ENCODE results near the gene CERS6. TPM values are rescaled to one million over a fixed set of nuclear protein-coding genes. Genes with fewer than 3 reads are reported as not detected.

The CERS6 gene
- total RNA-seq, 1 experiment from 2014 or later, result 17.3 TPM

- no peaks in the 10 kb centered on the region for H3K27me3 Mint-ChIP-seq (ENCODE audit: low read depth)
- ATAC-seq, result no peak
- peaks cover 37% of the 10 kb centered on the region for H3K4me1 Mint-ChIP-seq
- no peaks in the 10 kb centered on the region for H3K36me3 Mint-ChIP-seq
- TF ChIP-seq ZNF423 (CRISPR knock-in tag; IDR thresholded peaks at IDR 0.05) (no peak), SOX15 (CRISPR knock-in tag; IDR thresholded peaks at IDR 0.05) (no peak), ZSCAN18 (CRISPR knock-in tag; IDR thresholded peaks at IDR 0.05) (no peak), ZMAT4 (CRISPR knock-in tag; IDR thresholded peaks at IDR 0.05) (no peak), ZNF396 (CRISPR knock-in tag; IDR thresholded peaks at IDR 0.05; ENCODE audit: borderline replicate concordance) (no peak), CBFB (CRISPR knock-in tag; IDR thresholded peaks at IDR 0.05; ENCODE audit: low read depth) (no peak), TCF7 (CRISPR knock-in tag; IDR thresholded peaks at IDR 0.05; ENCODE audit: low read depth) (no peak), NR1H2 (CRISPR knock-in tag; IDR thresholded peaks at IDR 0.05) (no peak), GABPB1 (CRISPR knock-in tag; IDR thresholded peaks at IDR 0.05) (no peak), SP1 (CRISPR knock-in tag; conservative IDR thresholded peaks at IDR 0.05) (no peak), KAT7 (CRISPR knock-in tag; IDR thresholded peaks at IDR 0.05; ENCODE audit: borderline replicate concordance) (no peak), FOXJ3 (CRISPR knock-in tag; IDR thresholded peaks at IDR 0.05; ENCODE audit: borderline replicate concordance) (no peak), ATF2 (CRISPR knock-in tag; IDR thresholded peaks at IDR 0.05; ENCODE audit: borderline replicate concordance, low read depth) (no peak), ATF3 (CRISPR knock-in tag; conservative IDR thresholded peaks at IDR 0.05) (no peak), MYBL2 (CRISPR knock-in tag; IDR thresholded peaks at IDR 0.05) (no peak), EMX1 (CRISPR knock-in tag; IDR thresholded peaks at IDR 0.05) (no peak)
- TF ChIP-seq, protein P1, sequence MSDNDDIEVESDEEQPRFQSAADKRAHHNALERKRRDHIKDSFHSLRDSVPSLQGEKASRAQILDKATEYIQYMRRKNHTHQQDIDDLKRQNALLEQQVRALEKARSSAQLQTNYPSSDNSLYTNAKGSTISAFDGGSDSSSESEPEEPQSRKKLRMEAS (CRISPR knock-in tag; IDR thresholded peaks at IDR 0.05), result no peak
- TF ChIP-seq, protein P2, sequence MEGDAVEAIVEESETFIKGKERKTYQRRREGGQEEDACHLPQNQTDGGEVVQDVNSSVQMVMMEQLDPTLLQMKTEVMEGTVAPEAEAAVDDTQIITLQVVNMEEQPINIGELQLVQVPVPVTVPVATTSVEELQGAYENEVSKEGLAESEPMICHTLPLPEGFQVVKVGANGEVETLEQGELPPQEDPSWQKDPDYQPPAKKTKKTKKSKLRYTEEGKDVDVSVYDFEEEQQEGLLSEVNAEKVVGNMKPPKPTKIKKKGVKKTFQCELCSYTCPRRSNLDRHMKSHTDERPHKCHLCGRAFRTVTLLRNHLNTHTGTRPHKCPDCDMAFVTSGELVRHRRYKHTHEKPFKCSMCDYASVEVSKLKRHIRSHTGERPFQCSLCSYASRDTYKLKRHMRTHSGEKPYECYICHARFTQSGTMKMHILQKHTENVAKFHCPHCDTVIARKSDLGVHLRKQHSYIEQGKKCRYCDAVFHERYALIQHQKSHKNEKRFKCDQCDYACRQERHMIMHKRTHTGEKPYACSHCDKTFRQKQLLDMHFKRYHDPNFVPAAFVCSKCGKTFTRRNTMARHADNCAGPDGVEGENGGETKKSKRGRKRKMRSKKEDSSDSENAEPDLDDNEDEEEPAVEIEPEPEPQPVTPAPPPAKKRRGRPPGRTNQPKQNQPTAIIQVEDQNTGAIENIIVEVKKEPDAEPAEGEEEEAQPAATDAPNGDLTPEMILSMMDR (IDR thresholded peaks at IDR 0.05), result no peak
- TF ChIP-seq, protein P3, sequence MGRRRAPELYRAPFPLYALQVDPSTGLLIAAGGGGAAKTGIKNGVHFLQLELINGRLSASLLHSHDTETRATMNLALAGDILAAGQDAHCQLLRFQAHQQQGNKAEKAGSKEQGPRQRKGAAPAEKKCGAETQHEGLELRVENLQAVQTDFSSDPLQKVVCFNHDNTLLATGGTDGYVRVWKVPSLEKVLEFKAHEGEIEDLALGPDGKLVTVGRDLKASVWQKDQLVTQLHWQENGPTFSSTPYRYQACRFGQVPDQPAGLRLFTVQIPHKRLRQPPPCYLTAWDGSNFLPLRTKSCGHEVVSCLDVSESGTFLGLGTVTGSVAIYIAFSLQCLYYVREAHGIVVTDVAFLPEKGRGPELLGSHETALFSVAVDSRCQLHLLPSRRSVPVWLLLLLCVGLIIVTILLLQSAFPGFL (CRISPR knock-in tag; IDR thresholded peaks at IDR 0.05; ENCODE audit: borderline replicate concordance), result no peak
- peak overlapping the region; percentile 5; the same call in 1 of the 2 replicates for H3K27ac Mint-ChIP-seq
- no peak overlapping the region for H3K4me3 Mint-ChIP-seq
- CTCF ChIA-PET, result no interaction called here
- no peaks in the 10 kb centered on the region for H3K9me3 Mint-ChIP-seq
- POLR2A ChIA-PET, result no interaction called here
- no peak for DNase-seq (ENCODE audit: low spot score)
Measured at GRCh38 chr2:168594778-168595177, 138.7 kb downstream of the CERS6 start.

Measured in WTC11 (cell line).